Nephron (organoid): ENCODE results near the gene TMOD4.
"Not testable (repeated sequence)": the region's sequence is repeated elsewhere in the genome, so short reads cannot be mapped to it uniquely, and the experiment has no call there.

Experiments
- H3K27ac Mint-ChIP-seq, 3 experiments: 2 replicates each; pipeline ENCODE4 v1.8.0; 2020; ENCODE audit warnings: mixed read lengths in 3 of 3, mild to moderate bottlenecking in 2 of 3, moderate library complexity in 1 of 3
- H3K27me3 Mint-ChIP-seq: 2 replicates; pipeline ENCODE4 v1.8.0; 2021; ENCODE audit warnings: low read depth, mild to moderate bottlenecking, moderate library complexity, mixed read lengths
- H3K36me3 Mint-ChIP-seq: 2 replicates; pipeline ENCODE4 v1.8.0; 2020; ENCODE audit warnings: low read depth, mixed read lengths
- H3K4me1 Mint-ChIP-seq: 2 replicates; pipeline ENCODE4 v1.8.0; 2020; ENCODE audit warnings: mixed read lengths
- H3K4me3 Mint-ChIP-seq, 3 experiments: 2 replicates each; pipeline ENCODE4 v1.8.0; 2020; ENCODE audit warnings: mild to moderate bottlenecking in 3 of 3, mixed read lengths in 3 of 3, moderate library complexity in 2 of 3
- H3K9me3 Mint-ChIP-seq: 2 replicates; pipeline ENCODE4 v1.8.0; 2020; ENCODE audit warnings: mixed read lengths
- CTCF ChIP-seq, 3 experiments: fragments of 200-600 bp; sonication (generic); IDR thresholded peaks; one replicate each; pipeline ENCODE4 v1.5.0; 2021; ENCODE audit warnings: antibody characterized with exemption in 3 of 3; ENCODE audit not compliant: unreplicated experiment in 3 of 3

Gene TMOD4

GRCh38 chr1:151193856-151194255, 18.1 kb upstream of the TMOD4 start:
- Mint-ChIP-seq H3K27ac (no peak overlapping the region), H3K9me3 (no peaks in the 10 kb centered on the region), H3K4me1 (peaks cover 19% of the 10 kb centered on the region), H3K4me3 (peak overlapping the region in 2 of 3 experiments; percentile 20 to 38), H3K27me3 (peaks cover 11% of the 10 kb centered on the region), H3K36me3 (no peaks in the 10 kb centered on the region)
- TF ChIP-seq CTCF (IDR thresholded peaks at IDR 0.05; ENCODE audit: unreplicated experiment in 3 of 3), result no peak

GRCh38 chr1:151193304-151193703, 17.5 kb upstream of the TMOD4 start:
- Mint-ChIP-seq H3K36me3 (no peaks in the 10 kb centered on the region), H3K4me1 (peaks cover 21% of the 10 kb centered on the region), H3K4me3 (no peak overlapping the region), H3K27me3 (peaks cover 8% of the 10 kb centered on the region), H3K27ac (no peak overlapping the region), H3K9me3 (no peaks in the 10 kb centered on the region)
- TF ChIP-seq CTCF (IDR thresholded peaks at IDR 0.05; ENCODE audit: unreplicated experiment in 3 of 3), result no peak

- peaks cover 7% of the 10 kb centered on the region for H3K27me3 Mint-ChIP-seq
- H3K4me1 Mint-ChIP-seq, result peaks cover 22% of the 10 kb centered on the region
- H3K27ac Mint-ChIP-seq, result no peak overlapping the region
- peaks cover 2% of the 10 kb centered on the region for H3K36me3 Mint-ChIP-seq
- H3K9me3 Mint-ChIP-seq, result no peaks in the 10 kb centered on the region
- TF ChIP-seq CTCF (IDR thresholded peaks at IDR 0.05; ENCODE audit: unreplicated experiment in 3 of 3), result no peak
- peak overlapping the region in 2 of 3 experiments; percentile 43 to 45 for H3K4me3 Mint-ChIP-seq
Measured at GRCh38 chr1:151192047-151192446, 16.3 kb upstream of the TMOD4 start.

- Mint-ChIP-seq H3K4me3 (peak within 1 kb of the TSS; percentile 96 to 100 (median 98)), H3K4me1 (peaks cover 17% of the 10 kb centered on the region), H3K36me3 (peaks cover 19% of the 10 kb centered on the region), H3K27ac (peak within 1 kb of the TSS; percentile 95 to 99 (median 99)), H3K9me3 (no peaks in the 10 kb centered on the region), H3K27me3 (peaks cover 7% of the 10 kb centered on the region)
- no peak for TF ChIP-seq CTCF (IDR thresholded peaks at IDR 0.05; ENCODE audit: unreplicated experiment in 3 of 3)
Measured at GRCh38 chr1:151189637-151190445, 14.1 kb upstream of the TMOD4 start, which contains the start of gene VPS72. TSS of gene VPS72 (minus strand) at chr1:151190197. CDS start at chr1:151190121, 76 bp downstream.

GRCh38 chr1:151188667-151189066, 12.9 kb upstream of the TMOD4 start:
- peak overlapping the region; percentile 24 to 99 (median 95) for H3K27ac Mint-ChIP-seq
- peak overlapping the region; percentile 96 to 100 (median 98) for H3K4me3 Mint-ChIP-seq
- not testable (repeated sequence) for H3K27me3 Mint-ChIP-seq, H3K9me3 Mint-ChIP-seq
- peaks cover 17% of the 10 kb centered on the region for H3K4me1 Mint-ChIP-seq
- peaks cover 31% of the 10 kb centered on the region for H3K36me3 Mint-ChIP-seq

- no peaks in the 10 kb centered on the region for H3K9me3 Mint-ChIP-seq
- H3K27me3 Mint-ChIP-seq, result peaks cover 3% of the 10 kb centered on the region
- no peak for TF ChIP-seq CTCF (IDR thresholded peaks at IDR 0.05; ENCODE audit: unreplicated experiment in 3 of 3)
- H3K4me3 Mint-ChIP-seq, result peak overlapping the region in 2 of 3 experiments; percentile 30 to 45
- peaks cover 17% of the 10 kb centered on the region for H3K4me1 Mint-ChIP-seq
- peaks cover 43% of the 10 kb centered on the region for H3K36me3 Mint-ChIP-seq
- no peak overlapping the region for H3K27ac Mint-ChIP-seq
Measured at GRCh38 chr1:151187205-151187604, 11.4 kb upstream of the TMOD4 start.
